CD4-positive, alpha-beta T cell treated with Interleukin-1 beta for 1 hour (primary cell): Measurements from ENCODE around the gene ADORA3.
"Not testable (repeated sequence)": the region's sequence is repeated elsewhere in the genome, so short reads cannot be mapped to it uniquely, and the experiment has no call there.

Experiments
- DNase-seq, 2 donors: peaks; one replicate each; pipeline ENCODE4 v3.0.0-alpha.2; 2020 to 2022

The ADORA3 gene

GRCh38 chr1:111503585-111504060 lies at the start of gene ADORA3, which contains the start of gene TMIGD3:
ADORA3 (minus strand) TSS chr1:111503633; CDS start chr1:111503354, 279 bp downstream.
TMIGD3 (minus strand) TSS chr1:111503633; CDS start chr1:111503354, 279 bp downstream.
- DNase-seq: peak; percentile 29 to 39

- no peak for DNase-seq
These were observed 49.8 kb upstream of the ADORA3 start for GRCh38 chr1:111553196-111553595.

GRCh38 chr1:111552587-111552986 lies 49.2 kb upstream of the ADORA3 start:
- DNase-seq: no peak

- no peak for DNase-seq
These were observed 48.4 kb upstream of the ADORA3 start for GRCh38 chr1:111551623-111552411.

GRCh38 chr1:111547786-111548185 lies 44.4 kb upstream of the ADORA3 start:
- DNase-seq: not testable (repeated sequence)

- no peak for DNase-seq
These were observed 38.8 kb upstream of the ADORA3 start for GRCh38 chr1:111542187-111542586.

- DNase-seq: no peak
These were observed 38.3 kb upstream of the ADORA3 start for GRCh38 chr1:111541721-111542120.

- no peak for DNase-seq
These were observed 37.5 kb upstream of the ADORA3 start for GRCh38 chr1:111540928-111541327.

GRCh38 chr1:111538343-111539025 lies 35.1 kb upstream of the ADORA3 start:
- no peak for DNase-seq

- no peak for DNase-seq
These were observed 32.1 kb upstream of the ADORA3 start for GRCh38 chr1:111535256-111536191.

GRCh38 chr1:111520053-111520452 lies 16.6 kb upstream of the ADORA3 start:
- no peak for DNase-seq

GRCh38 chr1:111517469-111518225 lies 14.2 kb upstream of the ADORA3 start:
- DNase-seq: peak in 1 of 2 donors; percentile 55

- DNase-seq: peak; percentile 31 to 67
These were observed 12.6 kb upstream of the ADORA3 start for GRCh38 chr1:111516005-111516535.

GRCh38 chr1:111515291-111516004 lies 12.0 kb upstream of the ADORA3 start:
- peak in 1 of 2 donors; percentile 29 for DNase-seq

- no peak for DNase-seq
These were observed 10.1 kb upstream of the ADORA3 start for GRCh38 chr1:111513410-111514020.

GRCh38 chr1:111512931-111513330 lies 9.5 kb upstream of the ADORA3 start:
- DNase-seq: no peak

GRCh38 chr1:111512132-111512889 lies 8.9 kb upstream of the ADORA3 start:
- no peak for DNase-seq

- peak in 1 of 2 donors; percentile 35 for DNase-seq
These were observed 7.9 kb upstream of the ADORA3 start for GRCh38 chr1:111511370-111511769.

GRCh38 chr1:111509997-111510375 lies 6.6 kb upstream of the ADORA3 start:
- DNase-seq: no peak
